ENCODE results near the gene FOXA3. TPM values are rescaled to one million over a fixed set of nuclear protein-coding genes. Genes with fewer than 3 reads are reported as not detected.
"Not testable (repeated sequence)": the region's sequence is repeated elsewhere in the genome, so short reads cannot be mapped to it uniquely, and the experiment has no call there.

FOXA3 gene
- total RNA-seq, 4 donors from 2014 or later, result 0.12 TPM; not detected in 3

- intact Hi-C loops (cut with DNase I; ENCODE audit: low total_unique reads), result no loop called here
- H3K4me3 ChIP-seq (ENCODE audit: low read depth, poor library complexity, severe bottlenecking), result no peak overlapping the region
- no peak for DNase-seq (ENCODE audit: low spot score in 2 of 2)
- 29 to 32% methylated on average over 12 of the region's 12 CpGs for WGBS, 2 donors
- TF ChIP-seq CTCF (IDR thresholded peaks at IDR 0.05), result no peak
- no peak for TF ChIP-seq POLR2A (IDR thresholded peaks at IDR 0.05)
Observed at GRCh38 chr19:45864629-45865082, 530 bp downstream of the FOXA3 start.

DNA sequence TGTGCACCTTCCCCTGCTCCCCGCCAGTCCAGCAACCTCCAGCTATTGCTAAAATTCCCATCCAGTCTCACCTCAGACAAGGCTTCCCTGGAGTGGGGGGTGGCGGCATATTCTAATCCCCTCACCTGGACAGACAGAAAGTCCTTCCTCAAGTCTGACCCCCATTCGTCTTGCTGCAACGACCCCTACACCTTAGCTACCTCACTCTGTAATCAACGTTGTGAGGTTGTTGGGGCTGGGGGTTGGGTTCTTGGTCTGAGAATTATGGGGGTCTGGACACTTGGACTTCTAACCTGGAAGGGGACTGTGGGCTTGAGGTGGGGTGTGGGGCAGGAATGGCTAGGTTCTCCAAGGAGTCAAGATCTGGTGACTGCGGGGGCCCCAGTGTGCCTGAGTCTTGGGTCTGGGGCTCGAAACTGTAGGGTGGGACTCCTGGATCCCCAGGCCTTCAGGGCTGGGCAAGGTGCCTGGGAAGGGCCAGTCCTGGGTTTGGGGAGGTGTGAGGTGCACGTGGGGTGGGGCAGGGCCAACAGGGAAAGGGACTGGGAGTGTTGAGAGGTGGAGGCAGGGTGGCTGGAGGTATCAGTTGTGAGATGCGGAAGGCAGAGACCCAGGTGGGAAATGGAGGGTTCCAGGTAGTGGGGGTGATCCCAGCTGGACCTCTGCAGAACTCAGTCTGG is 1.3 kb downstream of the FOXA3 start:
- TF ChIP-seq CTCF (IDR thresholded peaks at IDR 0.05), result no peak
- TF ChIP-seq POLR2A (IDR thresholded peaks at IDR 0.05), result no peak
- intact Hi-C loops (cut with DNase I; ENCODE audit: low total_unique reads), result no loop called here
- DNase-seq (ENCODE audit: low spot score in 2 of 2), result no peak
- no peak overlapping the region for H3K4me3 ChIP-seq (ENCODE audit: low read depth, poor library complexity, severe bottlenecking)
- WGBS, 2 donors, result 64 to 66% methylated on average over 9 of the region's 9 CpGs

GRCh38 chr19:45866400-45867176 is 2.5 kb downstream of the FOXA3 start:
- 57 to 64% methylated on average over 11 of the region's 11 CpGs for WGBS, 2 donors
- DNase-seq (ENCODE audit: low spot score in 2 of 2), result no peak
- TF ChIP-seq POLR2A (IDR thresholded peaks at IDR 0.05), result no peak
- no peak for TF ChIP-seq CTCF (IDR thresholded peaks at IDR 0.05)
- intact Hi-C loops (cut with DNase I; ENCODE audit: low total_unique reads), result no loop called here
- H3K4me3 ChIP-seq (ENCODE audit: low read depth, poor library complexity, severe bottlenecking), result no peak overlapping the region

- DNase-seq (ENCODE audit: low spot score in 2 of 2); H3K4me3 ChIP-seq (ENCODE audit: low read depth, poor library complexity, severe bottlenecking); intact Hi-C loops (cut with DNase I; ENCODE audit: low total_unique reads): not testable (repeated sequence)
- 71 to 80% methylated on average over 4 of the region's 4 CpGs for WGBS, 2 donors
Observed at GRCh38 chr19:45867241-45867640, 3.1 kb downstream of the FOXA3 start.

- H3K4me3 ChIP-seq (ENCODE audit: low read depth, poor library complexity, severe bottlenecking), result no peak overlapping the region
- 80 to 81% methylated on average over 5 of the region's 5 CpGs for WGBS, 2 donors
- TF ChIP-seq CTCF (IDR thresholded peaks at IDR 0.05) (no peak), POLR2A (IDR thresholded peaks at IDR 0.05) (no peak)
- intact Hi-C loops (cut with DNase I; ENCODE audit: low total_unique reads), result no loop called here
- no peak for DNase-seq (ENCODE audit: low spot score in 2 of 2)
Observed at GRCh38 chr19:45870798-45871197, 6.7 kb downstream of the FOXA3 start.

GRCh38 chr19:45872095-45872919 is 8.2 kb downstream of the FOXA3 start:
- no peak overlapping the region for H3K4me3 ChIP-seq (ENCODE audit: low read depth, poor library complexity, severe bottlenecking)
- no peak for DNase-seq (ENCODE audit: low spot score in 2 of 2)
- intact Hi-C loops (cut with DNase I; ENCODE audit: low total_unique reads), result no loop called here
- TF ChIP-seq CTCF (IDR thresholded peaks at IDR 0.05) (no peak), POLR2A (IDR thresholded peaks at IDR 0.05) (no peak)
- 91 to 93% methylated on average over 29 to 34 of the region's 34 CpGs for WGBS, 2 donors
